ENCODE measurements around the gene TMSB15C.
"Not testable (repeated sequence)": the region's sequence is repeated elsewhere in the genome, so short reads cannot be mapped to it uniquely, and the experiment has no call there.

Gene TMSB15C

GRCh38 chrX:104075778-104076445 lies at the start of gene TMSB15C:
TSS of gene TMSB15C (minus strand) at chrX:104076236.
- not testable (repeated sequence) for DNase-seq (ENCODE audit: low read depth); H3K4me3 ChIP-seq (ENCODE audit: control insufficient read depth, low read depth, low read length)

GRCh38 chrX:104122829-104123228 lies 46.8 kb upstream of the TMSB15C start:
- no peak overlapping the region for H3K4me3 ChIP-seq (ENCODE audit: control insufficient read depth, low read depth, low read length)
- DNase-seq (ENCODE audit: low read depth), result no peak
- TF ChIP-seq CTCF (IDR thresholded peaks at IDR 0.05; ENCODE audit: control insufficient read depth, insufficient read depth, low read depth, low read length, missing control alignments), result no peak

GRCh38 chrX:104118765-104119164 lies 42.7 kb upstream of the TMSB15C start:
- no peak for TF ChIP-seq CTCF (IDR thresholded peaks at IDR 0.05; ENCODE audit: control insufficient read depth, insufficient read depth, low read depth, low read length, missing control alignments)
- H3K4me3 ChIP-seq (ENCODE audit: control insufficient read depth, low read depth, low read length), result no peak overlapping the region
- no peak for DNase-seq (ENCODE audit: low read depth)

- H3K4me3 ChIP-seq (ENCODE audit: control insufficient read depth, low read depth, low read length), result no peak overlapping the region
- no peak for DNase-seq (ENCODE audit: low read depth)
- no peak for TF ChIP-seq CTCF (IDR thresholded peaks at IDR 0.05; ENCODE audit: control insufficient read depth, insufficient read depth, low read depth, low read length, missing control alignments)
Observed at GRCh38 chrX:104117759-104118158, 41.7 kb upstream of the TMSB15C start.

GRCh38 chrX:104113222-104113965 lies 37.4 kb upstream of the TMSB15C start:
- DNase-seq (ENCODE audit: low read depth), result no peak
- TF ChIP-seq CTCF (IDR thresholded peaks at IDR 0.05; ENCODE audit: control insufficient read depth, insufficient read depth, low read depth, low read length, missing control alignments), result peak; percentile 58
- H3K4me3 ChIP-seq (ENCODE audit: control insufficient read depth, low read depth, low read length), result peak overlapping the region; percentile 58

- TF ChIP-seq CTCF (IDR thresholded peaks at IDR 0.05; ENCODE audit: control insufficient read depth, insufficient read depth, low read depth, low read length, missing control alignments), result no peak
- peak within 1 kb of the TSS; percentile 58 for H3K4me3 ChIP-seq (ENCODE audit: control insufficient read depth, low read depth, low read length)
- DNase-seq (ENCODE audit: low read depth), result no peak
Observed at GRCh38 chrX:104112326-104112951, 36.4 kb upstream of the TMSB15C start, which contains the start of gene ZCCHC18. TSS of gene ZCCHC18 (plus strand) at chrX:104112523. CDS start at chrX:104114112, 1,589 bp downstream.

GRCh38 chrX:104110491-104111240 lies 34.6 kb upstream of the TMSB15C start:
- not testable (repeated sequence) for DNase-seq (ENCODE audit: low read depth)

More at GRCh38 chrX:104110491-104111240, 34.6 kb upstream of the TMSB15C start:
- not testable (repeated sequence) for H3K4me3 ChIP-seq (ENCODE audit: control insufficient read depth, low read depth, low read length)

Data from AG09309 (cell line).